ENCODE results near the gene OCA2.

Gene OCA2

GRCh38 chr15:27834684-27835083 is 264.4 kb downstream of the OCA2 start:
- no peak for DNase-seq

- DNase-seq, result no peak
Measured at GRCh38 chr15:27833974-27834373, 265.1 kb downstream of the OCA2 start.

- DNase-seq, result no peak
Measured at GRCh38 chr15:27833178-27833577, 265.9 kb downstream of the OCA2 start.

GRCh38 chr15:27832237-27832596 is 266.9 kb downstream of the OCA2 start:
- no peak for DNase-seq

- DNase-seq, result no peak
Measured at GRCh38 chr15:27831384-27832236, 267.5 kb downstream of the OCA2 start.

GRCh38 chr15:27828746-27829145 is 270.4 kb downstream of the OCA2 start:
- no peak for DNase-seq

- no peak for DNase-seq
Measured at GRCh38 chr15:27826902-27827714, 272.0 kb downstream of the OCA2 start.

- no peak for DNase-seq
Measured at GRCh38 chr15:27826411-27826810, 272.7 kb downstream of the OCA2 start.

- no peak for DNase-seq
Measured at GRCh38 chr15:27824841-27825422, 274.2 kb downstream of the OCA2 start.

GRCh38 chr15:27821273-27821672 is 277.8 kb downstream of the OCA2 start:
- DNase-seq, result no peak

- DNase-seq, result no peak
Measured at GRCh38 chr15:27820722-27821121, 278.4 kb downstream of the OCA2 start.

- no peak for DNase-seq
Measured at GRCh38 chr15:27820232-27820631, 278.9 kb downstream of the OCA2 start.

- no peak for DNase-seq
Measured at GRCh38 chr15:27817258-27817657, 281.9 kb downstream of the OCA2 start.

GRCh38 chr15:27816790-27817189 is 282.3 kb downstream of the OCA2 start:
- DNase-seq, result no peak

GRCh38 chr15:27815035-27815434 is 284.1 kb downstream of the OCA2 start:
- DNase-seq, result no peak

GRCh38 chr15:27813139-27813538 is 286.0 kb downstream of the OCA2 start:
- no peak for DNase-seq

GRCh38 chr15:27808182-27808581 is 290.9 kb downstream of the OCA2 start:
- no peak for DNase-seq

GRCh38 chr15:27807335-27807734 is 291.8 kb downstream of the OCA2 start:
- DNase-seq, result no peak

- DNase-seq, result no peak
Measured at GRCh38 chr15:27806396-27806795, 292.7 kb downstream of the OCA2 start.

- no peak for DNase-seq
Measured at GRCh38 chr15:27805261-27806220, 293.6 kb downstream of the OCA2 start.

GRCh38 chr15:27804569-27805260 is 294.4 kb downstream of the OCA2 start:
- no peak for DNase-seq

GRCh38 chr15:27798807-27799206 is 300.3 kb downstream of the OCA2 start:
- DNase-seq, result no peak
